HCT116 (cell line): ENCODE results near the gene COPZ1. TPM values are rescaled to one million over a fixed set of nuclear protein-coding genes. Genes with fewer than 3 reads are reported as not detected.

Experiments used
- ATAC-seq: fragments of 200-7000 bp; cut with Tn5 transposase; 2 replicates; pipeline ENCODE4 v1.9.1; 2020; ENCODE audit warnings: mild to moderate bottlenecking, moderate library complexity
- BruUV-seq: library from RNA; stranded (reverse); fragments of 400-500 nt; replicated peaks from 2 replicates; lab custom pipeline; 2021; lab: Mats Ljungman, UMichigan
- CTCF ChIA-PET: fragments of 300-600 bp; sonication (Branson Sonifier 250); formaldehyde crosslinking; loops from one replicate; lab custom pipeline; 2021; ENCODE audit warnings: antibody characterized with exemption; lab: Charles Lee
- POLR2A ChIA-PET: fragments of 300-600, 350-600 bp; sonication (Branson Sonifier 250); formaldehyde crosslinking; loops from one replicate; lab custom pipeline; 2021; ENCODE audit warnings: antibody characterized with exemption; lab: Charles Lee
- RAD21 ChIA-PET, 2 experiments: fragments of 300-600 bp; sonication (Branson Sonifier 250); formaldehyde crosslinking; loops; one replicate each; lab custom pipeline; 2023; ENCODE audit warnings: low total read pairs in 2 of 2; ENCODE audit not compliant: uncharacterized antibody in 2 of 2, unreplicated experiment in 2 of 2, low non-redundant PET in 1 of 2; lab: Charles Lee
- DNase-seq: peaks from one replicate; pipeline ENCODE4 v3.0.0-alpha.2; 2010; ENCODE audit warnings: low read depth, low spot score
- H2AFZ ChIP-seq: fragments of 200-600 bp; shearing (Covaris generic), sonication (generic); 2 replicates; pipeline ENCODE4 v1.6.1; 2017; ENCODE audit warnings: low read depth, mixed run types, mixed read lengths, antibody characterized with exemption, low read length; ENCODE audit not compliant: poor library complexity, severe bottlenecking
- H3K27ac ChIP-seq: 2 replicates; pipeline ENCODE4 v1.5.1; 2012; ENCODE audit warnings: low read depth, low read length
- H3K27me3 ChIP-seq: fragments of 200-600 bp; sonication (generic); 2 replicates; pipeline ENCODE4 v1.6.1; 2016; ENCODE audit warnings: mixed run types, low read length, mixed read lengths; ENCODE audit not compliant: insufficient read depth
- H3K36me3 ChIP-seq, 2 experiments: fragments of 200-500 bp in 1 of 2; fragments of 200-600 bp in 1 of 2; sonication (Bioruptor generic) in 1 of 2; sonication (generic) in 1 of 2; 2 replicates each; pipeline versions ENCODE4 v1.5.1 to v1.6.1; 2014 to 2016; ENCODE audit warnings: low read length in 2 of 2, inconsistent platforms in 1 of 2, mixed read lengths in 1 of 2, mixed run types in 1 of 2; ENCODE audit not compliant: insufficient read depth in 2 of 2, control insufficient read depth in 1 of 2
- H3K4me1 ChIP-seq, 2 experiments: fragments of 200-600 bp in 1 of 2; sonication (generic) in 1 of 2; 2 replicates each; pipeline versions ENCODE4 v1.5.1 to v1.6.1; 2012 to 2017; ENCODE audit warnings: low read length in 2 of 2, inconsistent platforms in 1 of 2, mild to moderate bottlenecking in 1 of 2, mixed read lengths in 1 of 2, mixed run types in 1 of 2, moderate library complexity in 1 of 2; ENCODE audit not compliant: insufficient read depth in 2 of 2, control insufficient read depth in 1 of 2
- H3K4me2 ChIP-seq: fragments of 200-600 bp; sonication (generic); 2 replicates; pipeline ENCODE4 v1.6.1; 2017; ENCODE audit warnings: mixed run types, low read length, mixed read lengths
- H3K4me3 ChIP-seq, 2 experiments: fragments of 200-600 bp in 1 of 2; sonication (generic) in 1 of 2; replicated peaks in 1 of 2; 2 replicates each; pipeline ENCODE4 v1.5.1; 2011 to 2016; ENCODE audit warnings: low read length in 2 of 2, control low read depth in 1 of 2, low read depth in 1 of 2, mild to moderate bottlenecking in 1 of 2, mixed read lengths in 1 of 2, mixed run types in 1 of 2
- H3K79me2 ChIP-seq: fragments of 200-600 bp; sonication (generic); 2 replicates; pipeline ENCODE4 v1.6.1; 2017; ENCODE audit warnings: mild to moderate bottlenecking, mixed run types, low read length, moderate library complexity, mixed read lengths; ENCODE audit not compliant: insufficient read depth
- H3K9ac ChIP-seq: fragments of 200-600 bp; sonication (generic); 2 replicates; pipeline ENCODE4 v1.6.1; 2016; ENCODE audit warnings: low read length, mixed read lengths
- H3K9me2 ChIP-seq: fragments of 200-600 bp; sonication (generic), shearing (Covaris generic); 2 replicates; pipeline ENCODE4 v1.6.1; 2017; ENCODE audit warnings: mixed run types, mild to moderate bottlenecking, moderate library complexity; ENCODE audit not compliant: insufficient read depth
- H3K9me3 ChIP-seq, 2 experiments: fragments of 200-500 bp in 1 of 2; fragments of 200-600 bp in 1 of 2; sonication (Bioruptor generic) in 1 of 2; sonication (generic) in 1 of 2; 2 replicates each; pipeline ENCODE4 v1.6.1; 2014 to 2017; ENCODE audit warnings: low read length in 2 of 2, mixed read lengths in 2 of 2, inconsistent platforms in 1 of 2, low read depth in 1 of 2, mild to moderate bottlenecking in 1 of 2, mixed run types in 1 of 2, moderate library complexity in 1 of 2; ENCODE audit not compliant: control insufficient read depth in 1 of 2, insufficient read depth in 1 of 2
- H4K20me1 ChIP-seq: fragments of 200-600 bp; sonication (generic), shearing (Covaris generic); 2 replicates; pipeline ENCODE4 v1.6.1; 2017; ENCODE audit warnings: mixed run types, mild to moderate bottlenecking, moderate library complexity; ENCODE audit not compliant: insufficient read depth
- ELF1 ChIP-seq: IDR thresholded peaks from 2 replicates; pipeline ENCODE4 v1.6.1; 2012; ENCODE audit warnings: low read depth, borderline replicate concordance
- EZH2 ChIP-seq: fragments of 200-600 bp; sonication (generic); IDR thresholded peaks from 2 replicates; pipeline ENCODE4 v1.6.1; 2017; ENCODE audit warnings: antibody characterized with exemption, mixed run types
- EZH2phosphoT487 ChIP-seq: fragments of 200-600 bp; IDR thresholded peaks from 2 replicates; pipeline ENCODE4 v1.6.1; 2018; ENCODE audit warnings: antibody characterized with exemption, borderline replicate concordance
- JUND ChIP-seq: IDR thresholded peaks from 2 replicates; pipeline ENCODE4 v1.6.1; 2012
- RAD21 ChIP-seq: IDR thresholded peaks from 2 replicates; pipeline ENCODE4 v1.6.1; 2012; ENCODE audit warnings: low read depth, mild to moderate bottlenecking
- REST ChIP-seq: IDR thresholded peaks from 2 replicates; pipeline ENCODE4 v1.6.1; 2012; ENCODE audit warnings: low read depth
- SP1 ChIP-seq: IDR thresholded peaks from 2 replicates; pipeline ENCODE4 v1.6.1; 2012; ENCODE audit warnings: low read depth
- SRF ChIP-seq: IDR thresholded peaks from 2 replicates; pipeline ENCODE4 v1.6.1; 2012; ENCODE audit warnings: low read depth
- YY1 ChIP-seq: IDR thresholded peaks from 2 replicates; pipeline ENCODE4 v1.6.1; 2011; ENCODE audit warnings: low read length, low read depth, moderate library complexity, mild to moderate bottlenecking; ENCODE audit not compliant: insufficient replicate concordance; ENCODE audit errors: extremely low read depth
- ZFX ChIP-seq: fragments of 450-650 bp; IDR thresholded peaks from 2 replicates; pipeline ENCODE4 v1.6.1; 2017
- intact Hi-C: fragments of 100-400 bp; cut with micrococcal nuclease; formaldehyde crosslinking; loops from 2 replicates; pipeline ENCODE4 v1.10.0; 2022
- total RNA-seq: library from RNA; stranded (reverse); gene quantifications from one replicate; pipeline ENCODE4 v1.2.1, GENCODE V29; 2021; ENCODE audit not compliant: unreplicated experiment

COPZ1 gene
- total RNA-seq, 1 experiment from 2014 or later, result 191 TPM

DNA sequence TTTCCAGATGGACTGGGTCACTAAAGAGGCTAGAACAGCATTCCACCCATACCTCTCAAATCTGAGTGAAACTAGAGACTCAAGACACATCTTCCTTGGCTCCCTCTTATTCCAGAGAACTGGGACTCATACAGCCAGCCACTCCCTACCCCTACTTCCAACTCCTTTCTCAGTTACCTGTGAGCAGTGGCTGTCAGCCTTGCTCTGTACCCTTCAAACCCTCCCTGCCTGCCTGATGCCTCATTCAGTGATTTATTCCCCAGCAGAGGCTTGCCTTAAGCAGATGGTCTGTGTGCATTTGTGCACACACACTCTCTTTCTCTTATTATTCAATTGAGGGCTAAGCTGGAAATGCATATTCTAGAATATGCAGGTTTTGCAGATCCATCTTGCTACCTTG lies 24.7 kb downstream of the COPZ1 start:
- no peaks in the 10 kb centered on the region for H3K9me3 ChIP-seq
- BruUV-seq, result no TSS peak
- TF ChIP-seq REST, result no peak
- TF ChIP-seq ZFX, result no peak
- no peak for TF ChIP-seq ELF1
- TF ChIP-seq SRF, result no peak
- no peak for TF ChIP-seq JUND
- no peak for TF ChIP-seq SP1
- TF ChIP-seq EZH2phosphoT487, result no peak
- TF ChIP-seq RAD21, result no peak
- TF ChIP-seq YY1, result no peak
- TF ChIP-seq EZH2, result no peak
- TF ChIP-seq, all 23 proteins: peak for 0
- H3K79me2 ChIP-seq, result no peaks in the 10 kb centered on the region; the same call in 1 of the 2 replicates
- no peak overlapping the region for H3K27ac ChIP-seq
- no peaks in the 10 kb centered on the region for H3K9me2 ChIP-seq
- CTCF ChIA-PET, result no interaction called here
- RAD21 ChIA-PET, result no interaction called here
- POLR2A ChIA-PET, result no interaction called here
- intact Hi-C loops, result no loop called here
- ATAC-seq, result no peak
- no peak overlapping the region for H3K4me2 ChIP-seq
- H3K27me3 ChIP-seq, result no peaks in the 10 kb centered on the region
- H3K36me3 ChIP-seq, result peaks cover 38 to 47% of the 10 kb centered on the region in 2 experiments
- no peak overlapping the region for H3K4me3 ChIP-seq
- no peak overlapping the region for H3K9ac ChIP-seq
- no peak for DNase-seq
- H3K4me1 ChIP-seq, result peaks cover 0 to 2% of the 10 kb centered on the region in 2 experiments; a peak in 1 of 4 replicates
- no peak overlapping the region for H2AFZ ChIP-seq
- no peaks in the 10 kb centered on the region for H4K20me1 ChIP-seq
